GM12891 (cell line): ENCODE data around the gene LYPD6B.

ENCODE experiments used
- PAX5 ChIP-seq: IDR thresholded peaks from 2 replicates; pipeline ENCODE4 v1.6.1; 2011; ENCODE audit warnings: low read length, moderate library complexity, mild to moderate bottlenecking; ENCODE audit not compliant: insufficient read depth, severe bottlenecking
- POLR2A ChIP-seq: IDR thresholded peaks from 2 replicates; pipeline ENCODE4 v1.6.1; 2011; ENCODE audit warnings: low read depth, low read length, control low read depth
- POLR2AphosphoS5 ChIP-seq: IDR thresholded peaks from 2 replicates; pipeline ENCODE4 v1.6.1; 2011; ENCODE audit warnings: low read depth, low read length, control low read depth
- TAF1 ChIP-seq: IDR thresholded peaks from 2 replicates; pipeline ENCODE4 v1.6.1; 2011; ENCODE audit warnings: low read depth, low read length, control low read depth

- TF ChIP-seq POLR2A (no peak), TAF1 (no peak), POLR2AphosphoS5 (no peak), PAX5 (no peak)
Measured at GRCh38 chr2:149034406-149034805, 4.1 kb upstream of the LYPD6B start.
